Colonic mucosa (tissue), 4 donors: ENCODE data around the gene CDH15. TPM values are rescaled to one million over a fixed set of nuclear protein-coding genes. Genes with fewer than 3 reads are reported as not detected.
A peak's percentile ranks its signal among the peaks of the same experiment; 100 is the strongest.

Experiments used
- DNase-seq: peaks from one replicate; pipeline ENCODE4 v3.0.0-alpha.2; 2020
- H3K27ac ChIP-seq: fragments of 200-600 bp; one replicate; pipeline ENCODE4 v1.8.0; 2021
- H3K27me3 ChIP-seq: fragments of 200-600 bp; one replicate; pipeline ENCODE4 v1.8.0; 2021
- H3K36me3 ChIP-seq: fragments of 200-600 bp; one replicate; pipeline ENCODE4 v1.8.0; 2021
- H3K4me1 ChIP-seq: fragments of 200-600 bp; one replicate; pipeline ENCODE4 v1.8.0; 2021; ENCODE audit warnings: mild to moderate bottlenecking
- H3K4me3 ChIP-seq: fragments of 200-600 bp; one replicate; pipeline ENCODE4 v1.8.0; 2021
- H3K9ac ChIP-seq, 2 donors: one replicate each; pipeline ENCODE4 v1.7.0; 2013; ENCODE audit warnings: control low read depth in 2 of 2, low read depth in 2 of 2, low read length in 2 of 2
- H3K9me3 ChIP-seq: fragments of 200-600 bp; one replicate; pipeline ENCODE4 v1.8.0; 2021
- intact Hi-C: fragments of 100-400 bp; cut with DNase I; formaldehyde crosslinking; loops from one replicate; pipeline ENCODE4 v1.14.1; 2022
- total RNA-seq, 2 donors: library from RNA; stranded (reverse); fragmentation: NEBNext Ultra II Directional in 1 of 2; extraction: Animal tissue kit (Norgen Biotek cat#: 25700) in 1 of 2; gene quantifications; one replicate each; pipeline ENCODE4 v1.2.1, GENCODE V29; 2021
- TF ChIP-seq, protein P1 (sequence below): fragments of 200-600 bp; IDR thresholded peaks from one replicate; pipeline ENCODE4 v1.8.0; 2022; ENCODE audit warnings: antibody characterized with exemption, mild to moderate bottlenecking
- donor health status: healthy.
- donor health status: DM: no; HTN: no; CAD: no.
- donor health status: DM: no; HTN: no; CAD: no.

The CDH15 gene
- total RNA-seq, 2 donors from 2014 or later: not detected

DNA sequence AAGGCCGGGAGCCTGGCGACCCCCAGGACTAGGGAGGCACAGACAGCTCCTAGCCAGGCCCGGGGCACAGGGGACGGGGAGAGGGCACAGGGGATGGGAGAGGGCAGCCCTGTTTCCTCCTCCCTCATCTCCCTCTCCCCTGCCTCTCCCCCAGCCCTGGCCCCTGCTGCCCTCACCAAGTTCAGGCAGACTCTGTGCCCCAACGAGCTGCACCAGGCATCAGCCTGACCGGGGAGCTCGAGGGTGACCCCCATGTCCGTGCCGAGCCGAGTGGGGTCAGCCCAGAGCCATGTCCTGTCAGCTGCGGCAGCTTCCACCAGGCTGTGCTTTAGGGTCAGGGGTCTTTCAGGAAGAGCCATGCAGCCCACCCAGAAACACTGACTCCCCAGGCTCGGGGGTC is 6.0 kb downstream of the CDH15 start:
- Histone ChIP-seq H3K27ac (no peak overlapping the region), H3K4me1 (no peaks in the 10 kb centered on the region), H3K9ac (no peak overlapping the region), H3K36me3 (no peaks in the 10 kb centered on the region), H3K27me3 (peaks cover 3% of the 10 kb centered on the region), H3K4me3 (no peak overlapping the region), H3K9me3 (no peaks in the 10 kb centered on the region)
- TF ChIP-seq, protein P1, sequence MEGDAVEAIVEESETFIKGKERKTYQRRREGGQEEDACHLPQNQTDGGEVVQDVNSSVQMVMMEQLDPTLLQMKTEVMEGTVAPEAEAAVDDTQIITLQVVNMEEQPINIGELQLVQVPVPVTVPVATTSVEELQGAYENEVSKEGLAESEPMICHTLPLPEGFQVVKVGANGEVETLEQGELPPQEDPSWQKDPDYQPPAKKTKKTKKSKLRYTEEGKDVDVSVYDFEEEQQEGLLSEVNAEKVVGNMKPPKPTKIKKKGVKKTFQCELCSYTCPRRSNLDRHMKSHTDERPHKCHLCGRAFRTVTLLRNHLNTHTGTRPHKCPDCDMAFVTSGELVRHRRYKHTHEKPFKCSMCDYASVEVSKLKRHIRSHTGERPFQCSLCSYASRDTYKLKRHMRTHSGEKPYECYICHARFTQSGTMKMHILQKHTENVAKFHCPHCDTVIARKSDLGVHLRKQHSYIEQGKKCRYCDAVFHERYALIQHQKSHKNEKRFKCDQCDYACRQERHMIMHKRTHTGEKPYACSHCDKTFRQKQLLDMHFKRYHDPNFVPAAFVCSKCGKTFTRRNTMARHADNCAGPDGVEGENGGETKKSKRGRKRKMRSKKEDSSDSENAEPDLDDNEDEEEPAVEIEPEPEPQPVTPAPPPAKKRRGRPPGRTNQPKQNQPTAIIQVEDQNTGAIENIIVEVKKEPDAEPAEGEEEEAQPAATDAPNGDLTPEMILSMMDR: no peak
- intact Hi-C loops: no loop called here
- no peak for DNase-seq

DNA sequence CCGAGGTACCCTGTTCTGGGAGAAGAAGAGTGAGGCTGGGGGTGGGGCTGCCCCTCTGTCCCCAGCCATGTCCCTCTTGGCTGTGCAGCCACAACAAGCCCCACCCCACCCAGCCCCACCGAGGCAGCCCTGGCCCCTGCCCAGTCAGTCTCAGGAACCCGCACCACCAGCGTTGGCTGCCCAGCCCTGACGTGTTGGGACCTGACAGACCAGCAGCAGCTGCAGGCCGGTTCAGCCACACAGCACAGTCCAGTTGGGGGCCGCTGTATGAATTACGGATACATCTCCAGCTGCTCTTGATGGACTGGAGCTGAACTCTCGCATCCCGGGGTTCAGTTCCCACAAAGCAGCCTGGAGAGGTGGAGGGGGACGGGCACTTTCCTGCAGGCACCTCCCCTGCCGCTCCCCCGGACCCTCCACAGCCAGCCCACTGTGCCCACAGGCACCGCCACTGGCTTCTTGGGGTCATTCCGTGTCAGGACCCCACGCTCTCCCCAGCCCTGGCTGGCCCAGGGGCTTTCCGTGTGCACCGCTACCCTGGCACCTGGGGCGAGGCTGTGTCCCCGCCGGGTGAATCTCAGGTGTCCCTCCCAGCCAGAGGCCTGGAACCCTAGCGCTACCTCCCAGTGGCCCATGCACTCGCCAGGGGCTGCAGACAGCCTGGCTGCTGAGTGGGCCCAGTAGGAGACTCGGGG is 7.1 kb downstream of the CDH15 start:
- Histone ChIP-seq H3K27me3 (no peaks in the 10 kb centered on the region), H3K36me3 (no peaks in the 10 kb centered on the region), H3K4me3 (no peak overlapping the region), H3K9ac (no peak overlapping the region), H3K4me1 (no peaks in the 10 kb centered on the region), H3K9me3 (no peaks in the 10 kb centered on the region), H3K27ac (no peak overlapping the region)
- TF ChIP-seq, protein P1: no peak
- intact Hi-C loops: no loop called here
- DNase-seq: no peak

DNA sequence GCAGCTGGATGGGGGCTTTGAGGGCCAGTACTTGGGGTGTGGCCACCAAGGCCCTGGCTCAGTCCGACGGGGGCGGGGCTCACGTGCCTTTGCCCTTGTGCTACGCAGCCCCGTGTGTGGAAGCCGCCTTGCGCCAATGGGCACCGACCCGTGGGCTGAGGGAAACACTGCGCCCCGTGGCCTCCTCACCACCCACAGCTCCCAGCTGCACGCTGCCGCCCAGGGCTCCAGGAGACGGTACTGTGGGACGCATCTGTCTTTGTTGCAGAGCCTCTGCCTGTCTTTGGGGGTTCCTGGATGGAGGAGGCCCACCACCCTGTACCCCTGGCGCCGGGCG is 7.6 kb downstream of the CDH15 start:
- no peaks in the 10 kb centered on the region for H3K9me3 ChIP-seq
- intact Hi-C loops: no loop called here
- TF ChIP-seq, protein P1: no peak
- no peaks in the 10 kb centered on the region for H3K36me3 ChIP-seq
- no peak overlapping the region for H3K27ac ChIP-seq
- H3K4me1 ChIP-seq: no peaks in the 10 kb centered on the region
- no peak for DNase-seq
- H3K4me3 ChIP-seq: no peak overlapping the region
- H3K9ac ChIP-seq: no peak overlapping the region
- H3K27me3 ChIP-seq: no peaks in the 10 kb centered on the region

DNA sequence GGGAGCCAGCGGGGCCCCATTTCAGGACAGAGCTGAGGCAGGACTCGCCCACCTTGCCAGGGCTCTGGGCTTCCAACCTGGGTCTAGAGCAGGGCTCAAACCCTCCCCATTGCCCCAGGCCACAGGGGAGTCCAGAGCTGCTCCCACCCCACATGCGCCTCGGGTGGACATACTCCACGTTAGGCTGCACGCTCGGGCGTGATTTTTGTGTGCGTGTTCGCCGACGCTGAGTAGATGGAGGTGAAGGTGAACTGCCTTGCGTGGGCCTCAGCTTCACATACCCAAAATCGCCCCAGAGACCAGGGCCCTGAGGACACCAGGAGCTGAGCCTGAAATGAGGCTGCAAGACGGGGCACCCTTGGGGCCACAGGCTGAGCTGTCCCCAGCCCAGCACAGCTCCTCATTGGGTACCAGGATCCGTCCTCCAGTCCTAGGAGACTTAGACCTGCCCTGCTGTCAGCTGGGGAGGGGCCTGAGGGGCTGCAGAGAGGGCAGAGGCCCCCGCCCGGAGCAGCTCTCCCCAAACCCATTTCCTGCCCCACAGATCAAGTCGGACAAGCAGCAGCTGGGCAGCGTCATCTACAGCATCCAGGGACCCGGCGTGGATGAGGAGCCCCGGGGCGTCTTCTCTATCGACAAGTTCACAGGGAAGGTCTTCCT is 8.2 kb downstream of the CDH15 start:
- TF ChIP-seq, protein P1: no peak
- Histone ChIP-seq H3K4me3 (no peak overlapping the region), H3K9ac (no peak overlapping the region), H3K4me1 (no peaks in the 10 kb centered on the region), H3K36me3 (no peaks in the 10 kb centered on the region), H3K27ac (no peak overlapping the region), H3K27me3 (no peaks in the 10 kb centered on the region), H3K9me3 (no peaks in the 10 kb centered on the region)
- no peak for DNase-seq
- intact Hi-C loops: no loop called here

DNA sequence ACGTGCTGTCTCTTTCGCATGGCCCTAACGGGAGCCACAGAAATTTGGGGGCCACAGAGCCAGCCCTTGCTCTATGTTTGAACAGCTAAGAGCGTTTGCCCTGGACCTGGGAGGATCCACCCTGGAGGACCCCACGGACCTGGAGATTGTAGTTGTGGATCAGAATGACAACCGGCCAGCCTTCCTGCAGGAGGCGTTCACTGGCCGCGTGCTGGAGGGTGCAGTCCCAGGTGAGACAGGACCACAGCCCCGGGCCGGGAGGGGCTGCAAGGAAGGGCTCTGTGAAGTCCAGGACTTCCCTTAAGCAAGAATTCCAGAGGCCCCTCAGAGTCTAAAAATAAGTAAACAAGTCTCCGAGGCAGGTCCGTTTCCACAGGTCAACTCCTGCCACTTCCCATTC is 11.9 kb downstream of the CDH15 start:
- Histone ChIP-seq H3K27ac (no peak overlapping the region), H3K9me3 (no peaks in the 10 kb centered on the region), H3K9ac (no peak overlapping the region), H3K4me3 (no peak overlapping the region), H3K4me1 (no peaks in the 10 kb centered on the region), H3K36me3 (no peaks in the 10 kb centered on the region), H3K27me3 (no peaks in the 10 kb centered on the region)
- TF ChIP-seq, protein P1: no peak
- intact Hi-C loops: no loop called here
- DNase-seq: peak; percentile 16
